ENCODE data around the gene TBPL2. TPM values are rescaled to one million over a fixed set of nuclear protein-coding genes. Genes with fewer than 3 reads are reported as not detected.

Gene TBPL2
- total and polyA plus RNA-seq, 2 donors (not counting 3 experiments of a cell fraction or from before 2014, with no cell fraction given), result not detected

DNA sequence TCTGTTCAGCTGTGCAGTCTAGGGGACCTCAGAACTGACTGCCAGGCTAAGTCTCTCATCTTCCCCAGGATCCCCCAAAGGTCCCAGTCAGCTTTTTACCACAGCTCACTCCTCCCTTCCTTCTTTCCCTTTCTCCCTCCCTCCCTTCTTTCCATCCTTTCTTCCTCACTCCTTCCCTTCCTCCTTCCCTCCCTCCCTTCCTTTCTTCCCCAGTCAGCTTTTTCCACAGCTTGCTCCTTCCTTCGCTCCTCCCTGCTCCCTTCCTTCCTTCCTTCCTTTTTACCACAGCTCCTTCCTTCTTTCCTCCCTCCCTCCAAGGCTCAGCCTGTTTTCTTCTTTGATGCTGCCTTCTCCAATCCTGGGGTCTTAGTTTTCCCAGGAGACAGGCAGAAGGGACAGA lies 68.0 kb downstream of the TBPL2 start:
- Histone ChIP-seq H3K4me2 (ENCODE audit: insufficient read depth, low read length) (no peak overlapping the region), H3K9me3 (replicated peaks; ENCODE audit: control insufficient read depth, insufficient read depth, low read length) (no peaks in the 10 kb centered on the region), H3K27ac (ENCODE audit: insufficient read depth, low read depth, low read length) (no peak overlapping the region), H3K4me1 (ENCODE audit: control insufficient read depth, extremely low read depth, insufficient read depth, low read length) (no peaks in the 10 kb centered on the region), H3K36me3 (ENCODE audit: control insufficient read depth in 2 of 2, extremely low read depth in 1 of 2, insufficient read depth in 2 of 2, low read length in 2 of 2) (peaks cover 7 to 8% of the 10 kb centered on the region in 2 experiments), H3K9me1 (replicated peaks; ENCODE audit: control insufficient read depth, extremely low read depth, insufficient read depth, low read length) (no peaks in the 10 kb centered on the region), H3K27me3 (ENCODE audit: control insufficient read depth in 2 of 2, insufficient read depth in 2 of 2, low read length in 2 of 2) (no peaks in the 10 kb centered on the region), H4K20me1 (replicated peaks; ENCODE audit: control insufficient read depth, extremely low read depth, insufficient read depth, low read length) (no peaks in the 10 kb centered on the region), H2AFZ (ENCODE audit: low read depth, low read length) (no peak overlapping the region), H3K79me2 (ENCODE audit: control insufficient read depth, insufficient read depth, low read length) (no peaks in the 10 kb centered on the region), H3K4me3 (replicated peaks in 1 of 3; ENCODE audit: insufficient read depth in 1 of 3, low read depth in 1 of 3, low read length in 3 of 3) (no peak overlapping the region), H3K9ac (replicated peaks; ENCODE audit: extremely low read depth, insufficient read depth, low read length) (no peak overlapping the region)
- ChIA-PET POLR2A (no interaction called here), CTCF (interaction anchor here (0.9 to 2.6 kb wide), 5 partner anchors 9 to 159 kb away, joined by 3 to 8 read pairs (median 3); no protein-coding TSS in a partner anchor)
- DNase-seq (ENCODE audit: low read depth, low spot score), result no peak
- TF ChIP-seq EZH2 (IDR thresholded peaks at IDR 0.05; ENCODE audit: borderline replicate concordance, low read depth, low read length, severe bottlenecking), result no peak
- no peak for TF ChIP-seq MAX (IDR thresholded peaks at IDR 0.05; ENCODE audit: insufficient read depth, insufficient read length)
- no peak for TF ChIP-seq JUN (IDR thresholded peaks at IDR 0.05; ENCODE audit: borderline replicate concordance, insufficient read depth, insufficient read length, low read depth)
- no peak for TF ChIP-seq POLR2AphosphoS5 (IDR thresholded peaks at IDR 0.05; ENCODE audit: insufficient read depth, low read depth, low read length)
- no peak for TF ChIP-seq POLR2A (IDR thresholded peaks at IDR 0.05; ENCODE audit: low read depth, low read length)
- no peak for TF ChIP-seq MYC (IDR thresholded peaks at IDR 0.05; ENCODE audit: low read depth, low read length)
- TF ChIP-seq GATA2 (IDR thresholded peaks at IDR 0.05; ENCODE audit: insufficient read depth, insufficient read length, low read depth, low read length), result no peak
- TF ChIP-seq CTCF (IDR thresholded peaks at IDR 0.05; ENCODE audit: extremely low read depth in 1 of 2, insufficient read depth in 1 of 2, low read depth in 1 of 2, low read length in 2 of 2), result no peak
- TF ChIP-seq FOS (IDR thresholded peaks at IDR 0.05; ENCODE audit: borderline replicate concordance, insufficient read depth, low read length), result no peak
- dilution Hi-C loops (cut with MboI; ENCODE audit: extremely low pct_ligation_motif_present, low sequenced_read_pairs), result no loop called here
- intact Hi-C loops (cut with micrococcal nuclease), result no loop called here
- no TSS peak for BruUV-seq (replicated peaks)
- no peak for FAIRE-seq

Measured in endothelial cell of umbilical vein (primary cell).